ENCODE measurements around the gene DHX16.
"Not testable (repeated sequence)": the region's sequence is repeated elsewhere in the genome, so short reads cannot be mapped to it uniquely, and the experiment has no call there.

DHX16 gene

GRCh38 chr6:30670760-30671527 is 1.9 kb downstream of the DHX16 start:
- H3K4me3 ChIP-seq (ENCODE audit: low read length): no peak overlapping the region
- TF ChIP-seq, protein P1, sequence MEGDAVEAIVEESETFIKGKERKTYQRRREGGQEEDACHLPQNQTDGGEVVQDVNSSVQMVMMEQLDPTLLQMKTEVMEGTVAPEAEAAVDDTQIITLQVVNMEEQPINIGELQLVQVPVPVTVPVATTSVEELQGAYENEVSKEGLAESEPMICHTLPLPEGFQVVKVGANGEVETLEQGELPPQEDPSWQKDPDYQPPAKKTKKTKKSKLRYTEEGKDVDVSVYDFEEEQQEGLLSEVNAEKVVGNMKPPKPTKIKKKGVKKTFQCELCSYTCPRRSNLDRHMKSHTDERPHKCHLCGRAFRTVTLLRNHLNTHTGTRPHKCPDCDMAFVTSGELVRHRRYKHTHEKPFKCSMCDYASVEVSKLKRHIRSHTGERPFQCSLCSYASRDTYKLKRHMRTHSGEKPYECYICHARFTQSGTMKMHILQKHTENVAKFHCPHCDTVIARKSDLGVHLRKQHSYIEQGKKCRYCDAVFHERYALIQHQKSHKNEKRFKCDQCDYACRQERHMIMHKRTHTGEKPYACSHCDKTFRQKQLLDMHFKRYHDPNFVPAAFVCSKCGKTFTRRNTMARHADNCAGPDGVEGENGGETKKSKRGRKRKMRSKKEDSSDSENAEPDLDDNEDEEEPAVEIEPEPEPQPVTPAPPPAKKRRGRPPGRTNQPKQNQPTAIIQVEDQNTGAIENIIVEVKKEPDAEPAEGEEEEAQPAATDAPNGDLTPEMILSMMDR (IDR thresholded peaks at IDR 0.05; ENCODE audit: insufficient read depth, low read depth, low read length, missing control alignments): peak; percentile 22
- no peak for DNase-seq (ENCODE audit: low read depth)

GRCh38 chr6:30666300-30666699 is 6.5 kb downstream of the DHX16 start:
- H3K4me3 ChIP-seq (ENCODE audit: low read length): not testable (repeated sequence)
- peak; percentile 28 for DNase-seq (ENCODE audit: low read depth)

DNA sequence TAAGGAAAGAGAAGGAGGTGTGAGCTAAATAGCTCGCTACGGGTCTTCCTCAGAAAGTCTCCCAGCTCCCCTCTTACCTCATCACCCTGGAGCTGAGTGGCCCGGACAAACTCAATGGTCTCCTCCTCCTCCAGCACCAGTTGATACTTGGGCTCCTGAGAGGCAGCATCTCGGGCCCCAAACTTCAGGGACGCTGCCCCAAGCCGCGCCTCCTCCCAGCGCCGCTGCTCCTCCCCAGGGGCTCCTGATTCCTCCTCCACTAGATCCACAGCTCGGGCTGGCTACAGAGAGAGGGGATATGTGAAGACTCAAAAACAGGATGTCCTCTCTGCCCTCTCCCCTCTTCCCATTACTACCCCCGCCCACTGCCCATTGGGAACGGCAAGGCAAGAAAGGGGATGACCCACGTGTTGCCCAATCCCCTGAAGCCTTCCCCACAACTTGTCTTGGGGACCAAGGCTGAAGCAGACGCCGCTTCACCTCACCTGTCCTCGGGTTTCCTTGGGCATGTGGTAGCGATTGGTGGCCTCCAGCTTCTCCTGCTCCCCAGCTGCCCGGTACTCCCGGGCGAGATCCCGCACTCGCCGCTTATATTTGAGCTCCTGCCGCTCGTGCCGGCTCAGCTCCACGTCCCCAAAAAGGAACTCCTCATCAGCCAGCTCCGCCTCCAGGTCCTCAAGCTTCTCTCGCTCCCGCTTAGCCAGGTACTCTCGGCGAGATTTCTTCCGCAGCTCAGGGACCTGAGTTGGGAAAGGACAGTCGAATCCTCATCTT is 7.6 kb downstream of the DHX16 start:
- no peak for DNase-seq (ENCODE audit: low read depth)
- no peak overlapping the region for H3K4me3 ChIP-seq (ENCODE audit: low read length)
- TF ChIP-seq, protein P1 (IDR thresholded peaks at IDR 0.05; ENCODE audit: insufficient read depth, low read depth, low read length, missing control alignments): no peak

DNA sequence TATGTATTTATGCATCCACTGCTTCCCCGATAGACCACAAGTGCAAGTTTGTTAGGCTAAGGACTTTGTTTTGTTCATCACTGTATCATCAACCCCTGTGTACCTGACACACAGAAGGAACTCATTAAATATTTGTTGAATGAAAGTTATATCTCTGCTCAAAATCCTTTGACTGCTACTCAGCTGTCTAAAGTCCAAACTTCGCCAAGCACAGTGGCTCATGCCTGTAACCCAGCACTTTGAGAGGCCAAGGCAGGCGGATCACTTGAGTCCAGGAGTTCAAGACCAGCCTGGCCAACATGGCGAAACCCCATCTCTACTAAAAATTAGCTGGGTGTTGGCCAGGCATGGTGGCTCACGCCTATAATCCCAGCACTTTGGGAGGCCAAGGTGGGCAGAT is 14.9 kb downstream of the DHX16 start:
- DNase-seq (ENCODE audit: low read depth): not testable (repeated sequence)

DNA sequence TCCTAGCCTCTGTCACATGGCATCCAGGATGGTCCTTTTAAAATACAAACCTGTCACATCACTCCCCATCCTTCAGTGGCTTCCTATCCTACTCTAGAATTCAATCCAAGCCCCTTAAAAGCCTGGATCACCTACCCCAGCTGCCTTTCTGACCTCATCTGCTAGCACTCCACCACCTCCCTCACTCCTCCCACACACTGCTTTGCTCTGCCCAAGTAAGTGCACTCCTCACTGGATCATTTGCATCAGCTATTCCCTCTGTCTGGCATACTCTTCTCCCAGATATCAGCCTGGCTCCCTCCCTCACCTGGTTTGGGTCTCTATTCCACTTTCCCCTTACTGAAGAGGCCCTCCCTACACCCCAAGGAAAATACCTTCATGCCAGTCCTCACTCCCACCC is 15.4 kb downstream of the DHX16 start:
- no peak overlapping the region for H3K4me3 ChIP-seq (ENCODE audit: low read length)
- TF ChIP-seq, protein P1 (IDR thresholded peaks at IDR 0.05; ENCODE audit: insufficient read depth, low read depth, low read length, missing control alignments): no peak
- no peak for DNase-seq (ENCODE audit: low read depth)

More for the DNA sequence above, 14.9 kb downstream of the DHX16 start:
- not testable (repeated sequence) for H3K4me3 ChIP-seq (ENCODE audit: low read length)

DNA sequence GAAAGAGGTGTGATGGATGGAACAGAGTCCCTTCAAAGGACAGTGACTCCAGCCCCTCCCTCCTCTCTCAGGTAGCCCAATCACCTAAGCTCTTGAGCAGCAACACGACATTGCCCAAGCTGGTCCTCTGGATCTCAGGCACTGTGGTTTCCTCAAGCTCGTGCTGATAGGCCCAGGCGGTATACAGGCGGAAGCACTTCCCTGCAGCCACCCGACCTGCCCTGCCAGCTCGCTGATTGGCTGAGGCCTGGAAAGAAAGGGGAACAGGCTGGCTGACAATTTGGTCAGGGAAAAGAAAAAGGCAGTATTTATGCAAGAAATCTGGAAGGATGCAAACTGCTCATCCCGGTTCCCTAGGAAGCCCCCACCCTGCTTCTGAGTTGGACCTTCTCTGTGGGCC is 16.3 kb downstream of the DHX16 start:
- no peak overlapping the region for H3K4me3 ChIP-seq (ENCODE audit: low read length)
- DNase-seq (ENCODE audit: low read depth): no peak
- TF ChIP-seq, protein P1 (IDR thresholded peaks at IDR 0.05; ENCODE audit: insufficient read depth, low read depth, low read length, missing control alignments): no peak

- no peak overlapping the region for H3K4me3 ChIP-seq (ENCODE audit: low read length)
- TF ChIP-seq, protein P1 (IDR thresholded peaks at IDR 0.05; ENCODE audit: insufficient read depth, low read depth, low read length, missing control alignments): no peak
- no peak for DNase-seq (ENCODE audit: low read depth)
Observed at GRCh38 chr6:30655743-30656094, 17.1 kb downstream of the DHX16 start.
